GM21423 (cell line): Measurements from ENCODE around the gene SRGAP2C.
"Not testable (repeated sequence)": the region's sequence is repeated elsewhere in the genome, so short reads cannot be mapped to it uniquely, and the experiment has no call there.

ENCODE experiments used
- ATAC-seq: cut with Tn5 transposase; IDR thresholded peaks from one replicate; pipeline ENCODE4 v1.9.1; 2021; ENCODE audit warnings: mild to moderate bottlenecking, moderate library complexity; ENCODE audit not compliant: unreplicated experiment

The SRGAP2C gene

DNA sequence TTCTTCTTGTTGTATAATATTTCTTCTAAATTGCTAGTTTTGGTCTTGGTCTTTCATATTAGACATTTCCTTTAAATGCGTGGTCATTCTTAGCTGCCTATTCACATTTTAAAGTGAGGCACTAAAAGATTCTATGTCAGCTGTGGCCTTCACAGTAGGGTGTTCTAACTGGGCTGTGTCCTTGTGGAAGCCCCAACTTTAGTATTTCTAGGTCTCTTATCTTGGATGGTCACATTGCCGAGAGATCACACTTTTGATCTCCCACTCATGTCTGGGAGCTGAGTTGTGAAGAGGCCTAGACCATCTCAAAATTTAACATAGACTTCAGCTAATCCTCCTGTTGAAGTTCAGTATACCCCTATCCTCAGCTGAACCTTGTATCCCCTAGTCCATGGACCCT lies 185.2 kb downstream of the SRGAP2C start:
- ATAC-seq = not testable (repeated sequence)

DNA sequence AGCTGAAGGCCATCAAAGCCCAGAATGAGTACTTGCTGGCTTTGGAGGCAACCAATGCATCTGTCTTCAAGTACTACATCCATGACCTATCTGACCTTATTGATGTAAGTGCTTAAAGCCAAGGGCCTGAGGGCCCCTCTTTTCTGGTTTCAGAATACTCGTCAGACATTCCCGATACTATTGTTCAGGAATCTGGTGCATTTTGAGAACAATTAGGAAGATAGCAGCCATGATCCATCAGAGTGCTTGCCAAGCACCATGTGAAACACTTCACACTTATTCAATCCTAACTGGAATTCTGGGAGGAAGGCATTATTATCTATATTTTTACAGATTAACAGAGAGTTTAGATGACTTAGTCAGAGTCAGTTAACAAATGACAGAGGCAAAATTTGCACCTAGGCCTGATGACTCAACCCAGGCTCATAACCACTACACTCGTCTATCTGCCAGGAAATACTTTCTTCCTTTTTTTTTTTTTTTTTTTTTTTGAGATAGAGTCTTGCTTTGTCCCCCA lies 190.1 kb downstream of the SRGAP2C start:
- ATAC-seq = not testable (repeated sequence)

DNA sequence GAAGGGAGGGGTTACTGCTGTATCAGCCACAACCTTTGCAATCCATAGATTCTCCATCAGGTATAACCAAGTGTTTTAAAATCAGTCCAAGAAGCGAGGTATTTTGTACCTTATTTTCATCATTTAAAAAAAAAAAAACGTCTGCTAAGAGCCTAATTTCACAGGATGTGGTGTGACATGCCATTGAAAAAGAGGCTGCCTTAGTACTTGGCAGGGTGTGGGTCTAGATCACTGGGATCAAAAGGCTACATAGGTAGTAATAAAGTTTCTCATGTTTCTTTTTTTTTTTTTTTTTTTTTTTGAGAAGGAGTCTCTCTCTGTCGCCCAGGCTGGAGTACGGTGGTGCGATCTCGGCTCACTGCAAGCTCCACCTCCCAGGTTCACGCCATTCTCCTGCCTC lies 192.2 kb downstream of the SRGAP2C start:
- not testable (repeated sequence) for ATAC-seq

DNA sequence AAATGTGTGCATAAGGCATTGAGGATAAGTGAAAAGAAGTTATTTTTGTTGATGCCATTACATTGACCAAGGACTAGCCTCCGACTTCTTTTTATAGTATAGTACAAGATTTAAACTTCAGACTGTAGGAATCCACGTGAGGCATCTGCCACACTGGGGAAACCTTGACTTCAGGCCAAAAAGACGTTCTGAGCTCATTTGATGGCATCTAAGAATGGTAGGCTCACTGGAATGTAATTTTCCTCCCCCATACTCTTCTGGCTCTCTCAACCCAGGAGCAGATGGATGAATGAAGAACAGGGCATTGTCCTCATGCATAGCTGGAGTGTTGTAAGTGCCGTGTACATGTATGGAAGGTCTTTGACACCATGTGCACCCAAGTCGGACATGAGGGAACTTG lies 194.0 kb downstream of the SRGAP2C start:
- not testable (repeated sequence) for ATAC-seq

DNA sequence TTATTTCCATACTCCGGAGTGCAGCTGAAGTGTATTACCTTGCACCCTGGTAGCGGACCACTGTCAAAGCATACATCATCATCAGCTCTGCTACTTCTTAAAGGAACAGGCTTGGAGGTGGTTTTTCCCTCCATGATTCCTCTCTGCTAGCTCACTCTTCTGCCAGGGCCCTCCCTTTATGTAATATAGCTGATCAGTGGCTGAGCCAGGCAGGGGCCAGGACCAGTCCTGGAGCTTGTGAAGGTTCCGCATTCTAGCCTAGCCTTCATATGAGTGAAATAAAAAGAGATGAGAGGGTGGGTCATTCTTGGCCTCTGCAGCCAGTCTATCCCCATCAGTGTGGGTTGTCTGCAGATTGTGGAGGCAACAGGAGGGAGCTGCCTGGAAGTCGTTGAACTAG lies 200.0 kb downstream of the SRGAP2C start:
- ATAC-seq = not testable (repeated sequence)

DNA sequence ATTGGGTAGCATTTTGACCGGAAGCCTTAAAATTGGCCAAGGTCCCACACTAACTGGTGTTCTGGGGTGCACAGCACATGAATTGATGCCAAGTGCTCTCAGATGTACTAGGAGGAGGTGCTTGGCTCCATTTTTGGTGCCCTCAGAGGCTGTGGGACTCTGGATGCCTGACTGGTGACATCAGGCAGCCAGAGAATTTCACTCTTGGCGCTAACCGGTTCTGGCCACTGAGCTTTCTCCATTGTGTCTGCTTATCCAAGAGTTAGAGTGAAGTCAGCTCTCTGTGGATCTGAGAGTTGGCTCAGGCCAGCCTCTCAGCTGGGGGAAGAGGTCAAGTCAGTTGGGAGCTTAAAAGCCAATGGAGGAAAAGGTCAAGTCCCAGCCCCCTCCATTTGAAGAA lies 200.4 kb downstream of the SRGAP2C start:
- ATAC-seq = not testable (repeated sequence)

DNA sequence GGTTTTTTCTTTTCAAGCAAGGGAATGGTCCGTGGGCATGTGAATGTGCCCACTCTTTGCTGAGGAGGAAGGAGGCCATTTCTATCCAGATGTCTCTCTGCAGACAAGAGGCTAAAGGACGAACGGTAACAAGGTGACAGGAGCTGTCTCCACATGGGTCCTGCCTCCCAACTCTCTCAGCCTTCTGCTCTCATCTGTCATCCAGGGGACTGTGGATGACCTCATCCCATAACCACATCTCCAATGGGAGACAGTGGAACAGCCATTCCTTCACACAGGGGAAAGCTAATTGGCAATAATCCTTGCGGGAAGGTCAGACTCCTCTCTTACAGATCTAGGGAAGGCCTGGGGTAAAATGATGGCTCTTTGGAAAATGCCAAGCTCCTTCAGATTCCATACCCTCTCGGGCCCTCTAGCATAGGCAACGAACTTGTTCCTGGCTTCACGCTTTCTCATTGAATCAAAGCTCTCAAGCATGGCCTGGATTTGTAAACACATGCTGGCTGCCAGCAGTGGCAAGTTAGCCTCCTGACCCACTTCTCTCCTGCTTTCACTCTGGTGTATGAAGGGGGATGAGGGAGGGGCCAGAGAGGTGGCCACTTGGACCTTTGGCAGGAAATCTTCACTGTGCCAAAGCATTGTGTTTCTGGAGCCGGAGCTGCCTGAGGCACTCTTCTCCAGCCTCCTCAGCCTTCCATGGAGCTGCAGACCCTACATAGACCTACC lies 201.0 kb downstream of the SRGAP2C start:
- not testable (repeated sequence) for ATAC-seq

DNA sequence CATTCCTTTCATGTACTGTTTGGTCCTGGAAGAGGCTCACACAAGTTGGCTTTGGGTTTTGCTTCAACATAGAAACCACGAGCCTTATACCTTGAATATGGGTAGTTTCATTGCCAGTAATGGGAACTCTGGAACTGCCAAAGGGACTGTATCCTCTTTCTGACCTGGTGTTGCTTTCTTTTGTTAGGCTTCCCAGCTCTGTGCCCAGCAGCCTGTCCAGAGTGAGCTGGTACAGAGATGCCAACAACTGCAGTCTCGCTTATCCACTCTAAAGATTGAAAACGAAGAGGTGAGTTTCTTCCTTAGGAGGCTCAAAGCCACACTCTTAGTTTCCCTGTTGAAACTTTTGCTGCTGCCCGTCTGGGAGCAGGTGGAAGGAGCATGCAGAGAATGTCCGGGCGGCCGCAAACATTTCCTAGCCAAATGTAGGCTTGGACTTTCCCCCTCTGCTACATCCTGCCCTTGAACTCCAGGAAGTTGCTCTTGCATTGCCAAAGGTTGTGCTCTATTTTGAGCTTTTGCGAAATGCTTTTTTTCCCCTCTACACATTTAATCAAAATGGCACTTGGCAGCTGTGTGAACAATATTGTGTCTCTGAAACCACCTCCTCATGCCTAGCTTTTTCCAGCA lies 201.7 kb downstream of the SRGAP2C start:
- ATAC-seq = not testable (repeated sequence)

DNA sequence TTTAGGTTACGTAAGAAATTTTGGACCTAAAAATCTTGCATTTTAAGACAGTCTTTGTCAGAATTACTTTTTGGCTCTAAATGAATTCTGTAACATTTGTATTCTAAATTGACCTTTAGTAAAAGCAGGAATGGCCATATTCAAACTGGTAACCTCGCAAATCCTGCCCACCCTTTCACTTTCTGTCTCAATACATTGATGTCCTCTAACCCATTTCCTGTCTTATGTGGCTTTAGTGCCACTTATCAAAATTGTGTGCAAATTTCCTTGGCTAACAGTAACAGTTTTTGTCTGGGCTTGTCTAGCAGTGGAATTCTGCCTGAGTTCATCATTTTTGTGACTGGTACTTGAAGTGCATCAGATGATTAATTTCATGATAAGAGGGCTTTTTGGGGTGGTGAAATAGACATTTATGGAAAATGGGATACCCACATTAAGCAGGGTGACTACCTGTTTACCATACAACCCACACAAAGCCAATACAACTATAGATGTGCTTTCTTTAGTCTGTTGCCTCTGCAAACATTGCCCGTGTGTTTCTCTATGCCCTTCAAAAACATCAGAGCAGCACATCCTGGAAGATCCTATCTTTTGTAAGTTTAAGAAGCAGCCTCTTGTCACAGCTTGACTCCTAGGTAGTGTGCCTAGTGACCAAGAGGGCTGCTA lies 205.3 kb downstream of the SRGAP2C start:
- ATAC-seq = not testable (repeated sequence)

DNA sequence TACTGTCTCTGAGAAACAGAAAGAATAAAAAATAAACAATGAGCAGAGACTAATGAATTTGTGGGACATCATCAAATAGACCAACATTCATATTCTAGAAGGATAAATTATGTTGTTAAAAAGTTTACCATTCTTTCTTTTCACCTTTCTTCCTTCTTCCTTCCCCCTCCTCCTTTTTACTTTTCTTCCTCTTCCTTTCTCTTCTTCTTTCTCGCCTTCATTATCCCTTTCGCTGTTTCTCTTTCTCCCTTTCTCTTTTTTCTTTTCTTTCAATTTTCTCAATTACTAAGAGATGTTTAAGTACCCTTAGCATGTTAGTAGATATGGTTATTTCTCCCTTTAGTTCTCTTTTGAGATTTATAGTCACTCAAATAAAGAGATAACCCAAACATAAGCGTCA lies 207.4 kb downstream of the SRGAP2C start:
- ATAC-seq = not testable (repeated sequence)

DNA sequence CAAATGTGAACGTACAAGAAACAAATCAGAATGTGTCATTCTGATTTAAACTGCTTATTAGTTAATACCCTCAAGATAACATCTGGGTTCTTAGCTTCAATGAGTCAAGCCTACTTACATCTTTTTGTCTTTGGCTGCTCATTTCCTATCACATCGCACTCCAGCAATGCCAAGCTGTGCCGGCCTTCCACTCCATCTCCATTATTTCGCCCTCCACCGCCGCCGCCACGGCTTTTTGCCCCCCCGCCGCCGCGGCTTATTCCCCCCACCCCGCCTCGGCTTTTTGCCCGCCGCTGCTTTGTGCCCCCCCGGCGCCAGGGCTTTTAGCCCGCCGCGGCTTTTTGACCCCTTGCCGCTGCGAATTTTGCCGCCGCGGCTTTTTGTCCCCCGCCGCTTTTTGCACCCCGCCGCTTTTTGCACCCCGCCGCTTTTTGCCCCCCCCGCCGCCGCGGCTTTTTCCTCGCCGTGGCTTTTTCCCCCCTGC lies 211.0 kb downstream of the SRGAP2C start:
- not testable (repeated sequence) for ATAC-seq

DNA sequence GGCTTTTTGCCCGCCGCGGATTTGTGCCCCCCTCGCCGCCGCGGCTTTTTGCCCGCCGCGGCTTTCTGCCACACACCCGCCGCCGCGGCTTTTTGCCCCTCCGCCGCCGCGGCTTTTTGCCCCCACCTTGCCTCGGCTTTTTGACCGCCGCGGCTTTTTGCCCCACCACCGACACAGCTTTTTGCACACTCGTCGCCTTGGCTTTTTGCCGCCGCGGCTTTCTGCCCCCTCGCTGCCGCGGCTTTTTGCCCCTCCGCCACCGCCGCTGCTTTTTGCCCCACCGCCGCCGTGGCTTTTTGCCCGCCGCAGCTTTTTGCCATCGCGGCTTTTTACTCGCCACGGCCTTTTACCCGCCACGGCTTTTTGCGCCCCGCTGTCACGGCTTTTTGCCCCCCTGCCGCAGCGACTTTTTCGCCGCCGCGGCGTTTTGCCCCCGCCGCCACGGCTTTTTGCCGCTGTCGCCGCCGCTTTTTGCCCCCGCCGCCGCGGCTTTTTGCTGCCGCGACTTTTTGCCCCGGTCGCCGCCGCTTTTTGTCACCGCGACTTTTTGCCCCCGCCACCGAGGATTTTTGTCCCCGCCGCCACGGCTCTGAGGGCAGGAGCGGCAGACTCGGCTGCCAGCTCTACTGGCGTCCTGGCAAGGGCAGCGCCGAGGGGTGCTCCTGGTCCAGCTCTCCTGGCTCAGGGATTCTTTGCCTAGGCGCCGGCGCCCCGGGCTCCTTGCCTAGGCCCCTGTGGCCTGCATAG lies 211.7 kb downstream of the SRGAP2C start:
- ATAC-seq = not testable (repeated sequence)

DNA sequence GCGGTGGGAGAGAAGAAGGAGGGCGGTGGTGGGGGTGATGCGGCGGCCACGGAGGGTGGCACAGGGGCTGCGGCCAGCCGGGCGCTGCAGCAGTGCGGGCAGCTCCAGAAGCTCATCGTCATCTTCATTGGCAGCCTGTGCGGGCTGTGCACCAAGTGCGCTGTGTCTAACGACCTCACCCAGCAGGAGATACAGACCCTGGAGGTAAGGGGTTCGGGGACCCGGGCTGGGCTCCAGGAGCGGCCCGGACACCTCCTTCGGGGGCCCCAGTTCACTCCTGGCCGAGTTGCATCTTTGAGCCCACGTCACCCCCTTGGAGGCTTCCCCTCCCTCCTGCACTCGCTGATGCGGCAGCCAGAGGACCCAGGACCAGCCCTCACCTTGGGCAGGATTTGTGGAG lies 212.3 kb downstream of the SRGAP2C start:
- ATAC-seq = not testable (repeated sequence)

DNA sequence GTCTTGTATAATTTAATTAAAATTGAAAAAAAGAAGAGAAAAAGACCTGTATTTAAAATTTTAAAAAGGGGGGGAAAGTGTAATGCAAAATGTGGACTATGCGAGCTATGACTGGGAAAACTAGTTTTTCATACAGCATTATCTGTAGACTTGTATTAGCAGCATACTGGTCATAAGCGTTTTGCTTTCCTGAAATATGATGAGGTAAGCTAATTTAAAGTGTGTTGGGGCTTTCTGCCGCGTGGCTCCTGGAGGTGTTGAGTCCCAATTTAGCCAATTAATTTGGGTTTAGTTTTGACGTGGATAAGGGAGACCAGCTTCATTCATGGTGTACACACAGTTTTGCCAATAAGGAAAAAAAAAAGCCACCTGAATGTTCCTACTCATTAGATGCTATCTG lies 214.4 kb downstream of the SRGAP2C start:
- not testable (repeated sequence) for ATAC-seq

DNA sequence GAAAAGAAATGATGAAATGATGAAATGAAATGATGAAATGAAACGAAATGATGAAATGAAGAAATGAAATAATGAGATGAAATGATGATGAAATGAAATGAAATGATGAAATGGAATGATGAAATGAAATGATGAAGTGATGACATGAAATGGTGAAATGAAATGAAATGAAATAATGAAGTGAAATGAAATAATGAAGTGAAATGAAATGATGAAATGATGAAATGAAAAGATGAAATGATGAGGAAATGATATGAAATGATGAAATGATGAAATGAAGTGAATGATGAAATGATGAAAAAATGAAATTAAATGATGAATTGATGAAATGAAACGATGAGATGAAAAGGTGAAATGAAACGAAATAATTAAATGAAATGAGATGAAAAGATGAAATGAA lies 215.3 kb downstream of the SRGAP2C start:
- ATAC-seq = not testable (repeated sequence)

DNA sequence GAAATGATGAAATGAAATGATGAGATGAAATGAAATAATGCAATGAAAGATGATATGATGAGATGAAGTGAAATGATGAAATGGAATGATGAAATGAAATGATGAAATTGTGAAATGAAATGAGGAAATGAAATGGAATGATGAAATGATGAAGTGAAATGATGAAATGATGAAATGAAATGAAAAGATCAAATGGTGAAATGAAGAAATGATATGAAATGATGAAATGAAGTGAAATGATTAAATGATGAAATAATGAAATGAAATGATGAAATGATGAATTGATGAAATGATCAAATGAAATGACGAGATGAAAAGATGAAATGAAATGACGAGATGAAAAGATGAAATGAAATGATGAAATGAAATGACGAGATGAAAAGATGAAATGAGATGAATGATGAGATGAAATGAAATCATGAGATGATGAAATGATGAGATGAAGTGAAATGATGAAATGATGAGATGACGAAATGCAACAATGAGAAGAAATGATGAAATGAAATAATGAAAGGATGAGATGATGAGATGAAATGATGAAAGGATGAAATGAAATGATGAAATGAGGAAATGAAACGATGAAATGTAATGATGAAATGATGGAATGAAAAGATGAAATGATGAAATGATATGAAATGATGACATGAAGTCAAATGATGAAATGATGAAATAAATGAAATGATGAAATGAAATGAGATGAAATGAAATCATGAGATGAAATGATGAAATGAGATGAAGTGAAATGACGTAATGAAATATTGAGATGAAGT lies 216.0 kb downstream of the SRGAP2C start:
- not testable (repeated sequence) for ATAC-seq

DNA sequence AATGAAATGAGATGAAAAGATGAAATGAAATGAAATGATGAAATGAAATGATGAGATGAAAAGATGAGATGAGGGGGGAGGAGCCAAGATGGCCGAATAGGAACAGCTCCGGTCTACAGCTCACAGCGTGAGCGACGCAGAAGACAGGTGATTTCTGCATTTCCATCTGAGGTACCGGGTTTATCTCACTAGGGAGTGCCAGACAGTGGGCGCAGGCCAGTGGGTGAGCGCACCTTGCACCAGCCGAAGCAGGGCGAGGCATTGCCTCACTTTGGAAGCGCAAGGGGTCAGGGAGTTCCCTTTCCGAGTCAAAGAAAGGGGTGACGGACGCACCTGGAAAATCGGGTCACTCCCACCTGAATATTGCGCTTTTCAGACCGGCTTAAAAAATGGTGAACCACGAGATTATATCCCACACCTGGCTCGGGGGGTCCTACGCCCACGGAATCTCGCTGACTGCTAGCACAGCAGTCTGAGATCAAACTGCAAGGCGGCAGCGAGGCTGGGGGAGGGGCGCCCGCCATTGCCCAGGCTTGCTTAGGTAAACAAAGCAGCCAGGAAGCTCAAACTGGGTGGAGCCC lies 216.7 kb downstream of the SRGAP2C start:
- not testable (repeated sequence) for ATAC-seq

DNA sequence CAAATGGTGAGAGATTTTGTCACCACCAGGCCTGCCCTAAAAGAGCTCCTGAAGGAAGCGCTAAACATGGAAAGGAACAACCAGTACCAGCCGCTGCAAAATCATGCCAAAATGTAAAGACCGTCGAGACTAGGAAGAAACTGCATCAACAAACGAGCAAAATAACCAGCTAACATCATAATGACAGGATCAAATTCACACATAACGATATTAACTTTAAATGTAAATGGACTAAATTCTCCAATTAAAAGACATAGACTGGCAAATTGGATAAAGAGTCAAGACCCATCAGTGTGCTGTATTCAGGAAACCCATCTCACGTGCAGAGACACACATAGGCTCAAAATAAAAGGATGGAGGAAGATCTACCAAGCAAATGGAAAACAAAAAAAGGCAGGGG lies 218.5 kb downstream of the SRGAP2C start:
- not testable (repeated sequence) for ATAC-seq

DNA sequence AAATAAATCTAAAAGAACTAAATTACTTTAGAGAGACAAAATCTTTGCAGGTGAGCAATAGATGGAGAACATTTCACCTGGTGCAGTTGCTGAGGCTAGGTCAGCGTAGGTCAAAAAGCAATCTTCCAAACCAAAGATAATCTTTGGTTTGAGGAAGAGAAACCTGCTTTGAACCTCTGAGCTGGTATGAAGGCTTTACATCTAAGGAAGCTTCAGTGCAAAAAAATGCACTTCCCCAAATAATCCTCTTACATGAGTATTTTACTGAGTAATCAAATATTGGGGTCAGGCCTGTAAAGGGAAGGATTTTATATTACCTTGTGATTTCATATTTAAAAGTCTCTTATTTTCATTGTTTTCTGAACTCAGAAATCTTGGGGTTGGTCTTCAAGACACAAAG lies 223.6 kb downstream of the SRGAP2C start:
- ATAC-seq = no peak

DNA sequence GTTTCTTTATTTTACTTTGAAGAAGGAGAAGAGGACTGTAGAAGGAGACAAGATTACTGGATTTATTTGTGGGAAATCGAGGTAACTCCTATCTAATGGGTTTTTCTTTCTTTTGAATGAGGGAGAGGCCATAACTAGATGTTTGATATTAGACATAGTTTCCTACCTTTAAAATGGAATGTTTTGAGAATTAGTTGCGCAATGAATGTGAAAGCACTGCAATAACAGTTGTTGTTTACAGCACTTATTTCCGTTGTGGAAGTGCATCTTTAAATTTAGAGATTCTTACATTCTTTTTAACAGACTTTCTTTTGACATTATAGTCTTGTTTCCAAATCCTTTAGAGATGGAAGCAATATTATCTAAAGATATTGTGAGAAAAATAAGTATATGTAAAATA lies 229.0 kb downstream of the SRGAP2C start:
- no peak for ATAC-seq
